Activated CD4-positive, CD25-positive, alpha-beta regulatory T cell (primary cell): ENCODE measurements around the gene DNAJC10.

Source experiments
- DNase-seq, 4 experiments: peaks; one replicate each; lab custom pipeline; 2025; lab: John Stamatoyannopoulos, UW

DNAJC10 gene

GRCh38 chr2:182792441-182792840 lies 76.4 kb downstream of the DNAJC10 start:
- no peak for DNase-seq

GRCh38 chr2:182798736-182799135 lies 82.7 kb downstream of the DNAJC10 start:
- no peak for DNase-seq

- no peak for DNase-seq
Measured at GRCh38 chr2:182804128-182804527, 88.1 kb downstream of the DNAJC10 start.

- DNase-seq = no peak
Measured at GRCh38 chr2:182807319-182807718, 91.3 kb downstream of the DNAJC10 start.

GRCh38 chr2:182810087-182810486 lies 94.0 kb downstream of the DNAJC10 start:
- no peak for DNase-seq

- no peak for DNase-seq
Measured at GRCh38 chr2:182814380-182814779, 98.3 kb downstream of the DNAJC10 start.

- no peak for DNase-seq
Measured at GRCh38 chr2:182814804-182815203, 98.7 kb downstream of the DNAJC10 start.

GRCh38 chr2:182816866-182817265 lies 100.8 kb downstream of the DNAJC10 start:
- no peak for DNase-seq

GRCh38 chr2:182817558-182817957 lies 101.5 kb downstream of the DNAJC10 start:
- DNase-seq = no peak

- no peak for DNase-seq
Measured at GRCh38 chr2:182818501-182818900, 102.4 kb downstream of the DNAJC10 start.

- DNase-seq = no peak
Measured at GRCh38 chr2:182818925-182819324, 102.9 kb downstream of the DNAJC10 start.

- DNase-seq = no peak
Measured at GRCh38 chr2:182819412-182819811, 103.4 kb downstream of the DNAJC10 start.

GRCh38 chr2:182821182-182821581 lies 105.1 kb downstream of the DNAJC10 start:
- DNase-seq = no peak

GRCh38 chr2:182822733-182823132 lies 106.7 kb downstream of the DNAJC10 start:
- DNase-seq = no peak

GRCh38 chr2:182824056-182824766 lies 108.2 kb downstream of the DNAJC10 start:
- no peak for DNase-seq

- DNase-seq = no peak
Measured at GRCh38 chr2:182824767-182825158, 108.7 kb downstream of the DNAJC10 start.

- no peak for DNase-seq
Measured at GRCh38 chr2:182826064-182826463, 110.0 kb downstream of the DNAJC10 start.

- DNase-seq = no peak
Measured at GRCh38 chr2:182826496-182826895, 110.4 kb downstream of the DNAJC10 start.

GRCh38 chr2:182827182-182827879 lies 111.3 kb downstream of the DNAJC10 start:
- no peak for DNase-seq

- no peak for DNase-seq
Measured at GRCh38 chr2:182831101-182831500, 115.0 kb downstream of the DNAJC10 start.

- DNase-seq = no peak
Measured at GRCh38 chr2:182831921-182832320, 115.9 kb downstream of the DNAJC10 start.

GRCh38 chr2:182833084-182833854 lies 117.2 kb downstream of the DNAJC10 start:
- no peak for DNase-seq

GRCh38 chr2:182834293-182834692 lies 118.2 kb downstream of the DNAJC10 start:
- no peak for DNase-seq
